MG63 (cell line): ENCODE data around the gene DDO. TPM values are rescaled to one million over a fixed set of nuclear protein-coding genes. Genes with fewer than 3 reads are reported as not detected.

ENCODE experiments used
- total RNA-seq: library from RNA; depleted of rRNA; stranded (reverse); fragments of >200 nt; shearing (Covaris generic); gene quantifications from 2 replicates; pipeline ENCODE4 v1.2.3, GENCODE V29; 2014; ENCODE audit warnings: low replicate concordance; rRNA removed

Gene DDO
- total RNA-seq, 1 experiment from 2014 or later, result 0.89 TPM

Other genes with a start within 250 kb of the DDO start
- gene WASF1, start 235.9 kb downstream of the DDO start, total RNA-seq, result 4.7 and 4.8 TPM in 2 replicates
- gene CDC40, start 235.1 kb downstream of the DDO start, total RNA-seq, result 12.0 and 15.7 TPM in 2 replicates
- not detected in 2 replicates for gene METTL24, start 57.2 kb downstream of the DDO start, total RNA-seq
- not detected in 2 replicates for gene SLC22A16, start 61.0 kb upstream of the DDO start, total RNA-seq